ENCODE data around the gene SOX15.

- TF ChIP-seq TAF1 (IDR thresholded peaks at IDR 0.05; ENCODE audit: low read depth, low read length) = 0 out of 2 replicates have a peak, but pooled peaks have one; percentile 29
- TF ChIP-seq POLR2A (IDR thresholded peaks at IDR 0.05; ENCODE audit: low read depth, low read length) = 0 out of 2 replicates have a peak, but pooled peaks have one; percentile 42
- TF ChIP-seq POLR2AphosphoS5 (IDR thresholded peaks at IDR 0.05; ENCODE audit: low read depth, low read length) = peak; percentile 31; the same call in 1 of the 2 replicates
- TF ChIP-seq SPI1 (IDR thresholded peaks at IDR 0.05; ENCODE audit: low read depth, low read length) = peak; percentile 47; the same call in 1 of the 2 replicates
- peak; percentile 53; the same call in 1 of the 2 replicates for TF ChIP-seq POU2F2 (IDR thresholded peaks at IDR 0.05; ENCODE audit: low read depth, low read length)
These were observed 31.9 kb downstream of the SOX15 start for GRCh38 chr17:7557775-7558543.
